Kidney (tissue), 14 donors: ENCODE measurements around the gene HSPA8. TPM values are rescaled to one million over a fixed set of nuclear protein-coding genes. Genes with fewer than 3 reads are reported as not detected.

Experiments
- DNase-seq, 5 donors: peaks; one replicate each; pipeline ENCODE4 v3.0.0-alpha.2; 2013 to 2020
- FAIRE-seq: peaks from 2 replicates; lab custom pipeline; 2012; peaks lifted over from hg19 to GRCh38; lab: Jason Lieb, UNC
- H3K27ac ChIP-seq, 2 donors: one replicate each; pipeline ENCODE4 v1.7.0; 2013; ENCODE audit warnings: low read depth in 2 of 2, low read length in 2 of 2, inconsistent platforms in 1 of 2
- H3K27me3 ChIP-seq: one replicate; pipeline ENCODE4 v1.7.1; 2013; ENCODE audit warnings: low read length, inconsistent platforms; ENCODE audit not compliant: control insufficient read depth, insufficient read depth
- H3K36me3 ChIP-seq, 3 donors: one replicate each; pipeline versions ENCODE4 v1.7.0 to v1.7.1; 2013; ENCODE audit warnings: low read length in 3 of 3, control low read depth in 1 of 3, inconsistent platforms in 1 of 3; ENCODE audit not compliant: insufficient read depth in 3 of 3, control insufficient read depth in 2 of 3
- H3K4me1 ChIP-seq, 3 donors: one replicate each; pipeline versions ENCODE4 v1.7.0 to v1.7.1; 2013; ENCODE audit warnings: low read length in 3 of 3, inconsistent platforms in 1 of 3, low read depth in 1 of 3; ENCODE audit not compliant: control insufficient read depth in 2 of 3, insufficient read depth in 2 of 3
- H3K4me3 ChIP-seq, 3 donors: one replicate each; pipeline versions ENCODE4 v1.7.0 to v1.8.1; 2013; ENCODE audit warnings: low read length in 3 of 3, control low read depth in 1 of 3, inconsistent platforms in 1 of 3
- H3K9ac ChIP-seq, 3 donors: one replicate each; pipeline versions ENCODE4 v1.7.0 to v1.7.1; 2013; ENCODE audit warnings: low read length in 3 of 3, control low read depth in 1 of 3, inconsistent platforms in 1 of 3
- H3K9me3 ChIP-seq, 3 donors: one replicate each; pipeline versions ENCODE4 v1.7.0 to v1.7.1; 2013; ENCODE audit warnings: low read length in 3 of 3, control low read depth in 1 of 3, inconsistent platforms in 1 of 3; ENCODE audit not compliant: control insufficient read depth in 2 of 3, insufficient read depth in 1 of 3
- CTCF ChIP-seq: IDR thresholded peaks from 3 replicates; pipeline ENCODE4 v1.5.1; 2012; ENCODE audit warnings: mild to moderate bottlenecking, moderate library complexity, borderline replicate concordance; ENCODE audit not compliant: insufficient read depth; ENCODE audit errors: extremely low read depth
- intact Hi-C: fragments of 100-400 bp; cut with DNase I; formaldehyde crosslinking; loops from one replicate; pipeline ENCODE4 v1.11.1; 2022
- polyA plus RNA-seq: library from polyadenylated mRNA; stranded (reverse); fragments of 350-450 nt; fragmentation: Illumina TruSeq; extraction: RNeasy Lipid Tissue Mini Kit (QIAGEN cat#74804); gene quantifications from one replicate; pipeline ENCODE4 v1.2.3, GENCODE V29; 2014; ENCODE audit warnings: low read depth, low replicate concordance; ENCODE audit not compliant: insufficient read depth
- total RNA-seq: library from RNA; stranded (reverse); fragmentation: NEBNext Ultra II Directional; extraction: Animal tissue kit (Norgen Biotek cat#: 25700); gene quantifications from one replicate; pipeline ENCODE4 v1.2.1, GENCODE V29; 2021
- donor health status: control.
- donor health status: control.
- donor health status: control.
- donor health status: control.
- donor health status: control.
- donor health status: DM: yes; HTN: yes; CAD: no.
- donor health status: Normal renal cell carcinoma (clear cell type).

HSPA8 gene
- total and polyA plus RNA-seq, 2 donors from 2014 or later: 869 to 1,081 TPM

GRCh38 chr11:123073343-123074057 is 11.6 kb upstream of the HSPA8 start:
- H3K4me3 ChIP-seq: no peak overlapping the region
- intact Hi-C loops: no loop called here
- peaks cover 0 to 2% (median 0%) of the 10 kb centered on the region in 3 donors for H3K4me1 ChIP-seq
- H3K27me3 ChIP-seq: no peaks in the 10 kb centered on the region
- no peak overlapping the region for H3K27ac ChIP-seq
- H3K9me3 ChIP-seq: no peaks in the 10 kb centered on the region
- no peak overlapping the region for H3K9ac ChIP-seq
- FAIRE-seq (no peak), DNase-seq (no peak)
- no peak for TF ChIP-seq CTCF
- H3K36me3 ChIP-seq: no peaks in the 10 kb centered on the region

GRCh38 chr11:123072762-123073161 is 10.8 kb upstream of the HSPA8 start:
- Histone ChIP-seq H3K4me1 (peaks cover 0 to 3% (median 0%) of the 10 kb centered on the region in 3 donors), H3K9ac (no peak overlapping the region), H3K36me3 (no peaks in the 10 kb centered on the region), H3K27me3 (no peaks in the 10 kb centered on the region), H3K27ac (no peak overlapping the region), H3K9me3 (no peaks in the 10 kb centered on the region), H3K4me3 (no peak overlapping the region)
- intact Hi-C loops: no loop called here
- no peak for DNase-seq
- FAIRE-seq: no peak
- TF ChIP-seq CTCF: no peak

- no peak overlapping the region for H3K27ac ChIP-seq
- H3K36me3 ChIP-seq: no peaks in the 10 kb centered on the region
- TF ChIP-seq CTCF: no peak
- no peaks in the 10 kb centered on the region for H3K9me3 ChIP-seq
- H3K4me3 ChIP-seq: no peak overlapping the region
- H3K9ac ChIP-seq: no peak overlapping the region
- no peak for FAIRE-seq
- H3K27me3 ChIP-seq: no peaks in the 10 kb centered on the region
- DNase-seq: peak in 1 of 5 donors; percentile 50
- H3K4me1 ChIP-seq: peaks cover 0 to 3% (median 0%) of the 10 kb centered on the region in 3 donors
- intact Hi-C loops: no loop called here
Observed at GRCh38 chr11:123072332-123072761, 10.4 kb upstream of the HSPA8 start.
